K562 (cell line): ENCODE measurements around the gene COL6A1.

ENCODE experiments used
- MAFK ChIP-seq: IDR thresholded peaks from 2 replicates; pipeline ENCODE4 v1.6.1; 2011; ENCODE audit warnings: low read length, improper control_type of control experiment
- ZNF133 ChIP-seq: fragments of 250-450 bp; sonication (Bioruptor Pico); IDR thresholded peaks from 2 replicates; pipeline ENCODE4 v1.4.0; 2020; ENCODE audit warnings: mild to moderate bottlenecking

GRCh38 chr21:46037331-46038325 lies 56.1 kb downstream of the COL6A1 start:
- TF ChIP-seq ZNF133 (CRISPR knock-in tag) (no peak), MAFK (no peak)
